Stimulated activated naive CD8-positive, alpha-beta T cell treated with anti-CD3 and anti-CD28 coated beads, Interleukin-15, Interleukin-2, amounts not matched to agents 100 ng/mL and 50 ng/mL, for 24 hours (primary cell): ENCODE measurements around the gene EP400.
A peak's percentile ranks its signal among the peaks of the same experiment; 100 is the strongest.

Experiments used
- H3K27ac Mint-ChIP-seq: one replicate; pipeline ENCODE4 v1.8.0; 2021; ENCODE audit warnings: mild to moderate bottlenecking, mixed read lengths
- H3K27me3 Mint-ChIP-seq: one replicate; pipeline ENCODE4 v1.8.0; 2021; ENCODE audit warnings: mixed read lengths
- H3K36me3 Mint-ChIP-seq: one replicate; pipeline ENCODE4 v1.8.0; 2021; ENCODE audit warnings: low read depth, mixed read lengths
- H3K4me1 Mint-ChIP-seq: one replicate; pipeline ENCODE4 v1.8.0; 2021; ENCODE audit warnings: low read depth, mixed read lengths
- H3K4me3 Mint-ChIP-seq: one replicate; pipeline ENCODE4 v1.8.0; 2021; ENCODE audit warnings: mild to moderate bottlenecking, mixed read lengths
- H3K9me3 Mint-ChIP-seq: one replicate; pipeline ENCODE4 v1.8.0; 2021; ENCODE audit warnings: mixed read lengths

The EP400 gene

GRCh38 chr12:131919051-131919347, 30.7 kb upstream of the EP400 start:
- no peaks in the 10 kb centered on the region for H3K4me1 Mint-ChIP-seq
- no peak overlapping the region for H3K4me3 Mint-ChIP-seq
- H3K36me3 Mint-ChIP-seq: no peaks in the 10 kb centered on the region
- no peak overlapping the region for H3K27ac Mint-ChIP-seq
- no peaks in the 10 kb centered on the region for H3K27me3 Mint-ChIP-seq
- no peaks in the 10 kb centered on the region for H3K9me3 Mint-ChIP-seq

- Mint-ChIP-seq H3K4me1 (peaks cover 4% of the 10 kb centered on the region), H3K27ac (no peak overlapping the region), H3K36me3 (no peaks in the 10 kb centered on the region), H3K27me3 (no peaks in the 10 kb centered on the region), H3K4me3 (no peak overlapping the region), H3K9me3 (no peaks in the 10 kb centered on the region)
These were observed 30.2 kb upstream of the EP400 start for GRCh38 chr12:131919366-131920156.

GRCh38 chr12:131920157-131920508, 29.6 kb upstream of the EP400 start:
- H3K36me3 Mint-ChIP-seq: no peaks in the 10 kb centered on the region
- H3K9me3 Mint-ChIP-seq: no peaks in the 10 kb centered on the region
- H3K4me1 Mint-ChIP-seq: peaks cover 10% of the 10 kb centered on the region
- no peak overlapping the region for H3K27ac Mint-ChIP-seq
- H3K4me3 Mint-ChIP-seq: no peak overlapping the region
- no peaks in the 10 kb centered on the region for H3K27me3 Mint-ChIP-seq

GRCh38 chr12:131920902-131921840, 28.6 kb upstream of the EP400 start:
- no peak overlapping the region for H3K27ac Mint-ChIP-seq
- peaks cover 10% of the 10 kb centered on the region for H3K4me1 Mint-ChIP-seq
- no peak overlapping the region for H3K4me3 Mint-ChIP-seq
- no peaks in the 10 kb centered on the region for H3K27me3 Mint-ChIP-seq
- no peaks in the 10 kb centered on the region for H3K9me3 Mint-ChIP-seq
- no peaks in the 10 kb centered on the region for H3K36me3 Mint-ChIP-seq

GRCh38 chr12:131921866-131922769, 27.6 kb upstream of the EP400 start:
- no peaks in the 10 kb centered on the region for H3K27me3 Mint-ChIP-seq
- H3K4me3 Mint-ChIP-seq: no peak overlapping the region
- H3K9me3 Mint-ChIP-seq: no peaks in the 10 kb centered on the region
- peaks cover 10% of the 10 kb centered on the region for H3K4me1 Mint-ChIP-seq
- H3K27ac Mint-ChIP-seq: no peak overlapping the region
- no peaks in the 10 kb centered on the region for H3K36me3 Mint-ChIP-seq

- no peak overlapping the region for H3K27ac Mint-ChIP-seq
- no peaks in the 10 kb centered on the region for H3K36me3 Mint-ChIP-seq
- H3K4me3 Mint-ChIP-seq: no peak overlapping the region
- no peaks in the 10 kb centered on the region for H3K27me3 Mint-ChIP-seq
- no peaks in the 10 kb centered on the region for H3K9me3 Mint-ChIP-seq
- peaks cover 12% of the 10 kb centered on the region for H3K4me1 Mint-ChIP-seq
These were observed 27.0 kb upstream of the EP400 start for GRCh38 chr12:131922772-131923171.

- H3K9me3 Mint-ChIP-seq: no peaks in the 10 kb centered on the region
- no peak overlapping the region for H3K27ac Mint-ChIP-seq
- H3K27me3 Mint-ChIP-seq: no peaks in the 10 kb centered on the region
- no peak overlapping the region for H3K4me3 Mint-ChIP-seq
- peaks cover 16% of the 10 kb centered on the region for H3K4me1 Mint-ChIP-seq
- H3K36me3 Mint-ChIP-seq: no peaks in the 10 kb centered on the region
These were observed 26.5 kb upstream of the EP400 start for GRCh38 chr12:131923260-131923659.

GRCh38 chr12:131927110-131928079, 22.3 kb upstream of the EP400 start:
- Mint-ChIP-seq H3K4me3 (peak overlapping the region; percentile 91), H3K27ac (no peak overlapping the region), H3K36me3 (peaks cover 19% of the 10 kb centered on the region), H3K27me3 (no peaks in the 10 kb centered on the region), H3K9me3 (no peaks in the 10 kb centered on the region), H3K4me1 (peaks cover 34% of the 10 kb centered on the region)

- H3K36me3 Mint-ChIP-seq: peaks cover 25% of the 10 kb centered on the region
- H3K4me1 Mint-ChIP-seq: peaks cover 39% of the 10 kb centered on the region
- H3K4me3 Mint-ChIP-seq: peak overlapping the region; percentile 91
These were observed 21.5 kb upstream of the EP400 start for GRCh38 chr12:131928080-131928710.

GRCh38 chr12:131928711-131929580, 20.8 kb upstream of the EP400 start, which contains the start of gene PUS1:
PUS1 (plus strand) TSS chr12:131929276; CDS start chr12:131929723, 447 bp downstream.
- Mint-ChIP-seq H3K27me3 (no peaks in the 10 kb centered on the region), H3K4me3 (peak within 1 kb of the TSS; percentile 91), H3K4me1 (peaks cover 39% of the 10 kb centered on the region), H3K27ac (peak within 1 kb of the TSS; percentile 90), H3K9me3 (no peaks in the 10 kb centered on the region), H3K36me3 (peaks cover 33% of the 10 kb centered on the region)

More at GRCh38 chr12:131928080-131928710, 21.5 kb upstream of the EP400 start:
- Mint-ChIP-seq H3K27ac (peak overlapping the region; percentile 86), H3K9me3 (no peaks in the 10 kb centered on the region), H3K27me3 (no peaks in the 10 kb centered on the region)

- Mint-ChIP-seq H3K27ac (peak overlapping the region; percentile 90), H3K27me3 (no peaks in the 10 kb centered on the region), H3K4me3 (peak overlapping the region; percentile 91), H3K36me3 (peaks cover 36% of the 10 kb centered on the region), H3K9me3 (no peaks in the 10 kb centered on the region), H3K4me1 (peaks cover 32% of the 10 kb centered on the region)
These were observed 19.9 kb upstream of the EP400 start for GRCh38 chr12:131929581-131930456.

- Mint-ChIP-seq H3K9me3 (no peaks in the 10 kb centered on the region), H3K27me3 (no peaks in the 10 kb centered on the region), H3K36me3 (peaks cover 41% of the 10 kb centered on the region), H3K4me3 (peak overlapping the region; percentile 90), H3K4me1 (peaks cover 28% of the 10 kb centered on the region), H3K27ac (peak overlapping the region; percentile 80)
These were observed 19.2 kb upstream of the EP400 start for GRCh38 chr12:131930510-131930909.
